ENCODE data around the gene UBR1. TPM values are rescaled to one million over a fixed set of nuclear protein-coding genes. Genes with fewer than 3 reads are reported as not detected.
"Not testable (repeated sequence)": the region's sequence is repeated elsewhere in the genome, so short reads cannot be mapped to it uniquely, and the experiment has no call there.

Gene UBR1
- total and polyA plus RNA-seq, 2 experiments from 2014 or later: 17.2 to 19.6 TPM

DNA sequence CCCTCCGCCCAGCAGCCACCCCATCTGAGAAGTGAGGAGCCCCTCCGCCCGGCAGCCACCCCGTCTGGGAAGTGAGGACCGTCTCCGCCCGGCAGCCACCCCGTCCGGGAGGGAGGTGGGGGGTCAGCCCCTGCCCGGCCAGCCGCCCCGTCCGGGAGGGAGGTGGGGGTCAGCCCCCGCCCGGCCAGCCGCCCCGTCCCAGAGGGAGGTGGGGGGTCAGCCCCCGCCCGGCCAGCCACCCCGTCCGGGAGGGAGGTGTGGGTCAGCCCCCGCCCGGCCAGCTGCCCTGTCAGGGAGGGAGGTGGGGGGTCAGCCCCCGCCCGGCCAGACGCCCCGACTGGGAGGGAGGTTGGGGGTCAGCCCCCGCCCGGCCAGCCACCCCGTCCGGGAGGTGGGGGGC lies 91.2 kb downstream of the UBR1 start:
- not testable (repeated sequence) for H3K9me3 Mint-ChIP-seq

DNA sequence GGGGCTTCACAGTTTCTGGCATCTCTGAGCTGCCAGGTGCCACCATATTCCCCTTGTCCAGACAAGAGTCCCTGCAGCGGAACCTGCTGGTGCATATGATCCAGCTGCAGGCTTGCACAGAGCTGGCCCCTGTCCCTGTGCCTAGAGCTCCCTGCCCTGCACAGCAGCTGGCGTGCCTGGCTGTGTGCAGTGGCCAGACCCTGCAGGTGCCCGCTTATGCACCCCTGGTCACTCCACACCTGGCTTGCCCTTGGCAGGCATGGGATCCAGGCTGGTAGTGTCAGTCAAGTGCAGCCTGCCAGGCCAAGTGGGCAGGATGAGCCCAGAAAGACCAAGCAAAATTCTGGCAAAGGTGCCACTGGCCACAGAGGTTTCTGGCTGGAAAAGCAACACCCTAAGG lies 96.6 kb downstream of the UBR1 start:
- DNase-seq (ENCODE audit: low spot score) (no peak), ATAC-seq (no peak)
- TF ChIP-seq CREB1 (CRISPR knock-in tag; IDR thresholded peaks at IDR 0.05; ENCODE audit: low read depth) (no peak), NANOG (IDR thresholded peaks at IDR 0.05; ENCODE audit: borderline replicate concordance) (no peak), ZNF331 (CRISPR knock-in tag; IDR thresholded peaks at IDR 0.05; ENCODE audit: low read depth) (no peak), EZH2phosphoT487 (IDR thresholded peaks at IDR 0.05; ENCODE audit: unreplicated experiment) (no peak), JUNB (IDR thresholded peaks at IDR 0.05; ENCODE audit: unreplicated experiment) (no peak), STAT1 (IDR thresholded peaks at IDR 0.05; ENCODE audit: unreplicated experiment) (no peak), POLR2AphosphoS5 (IDR thresholded peaks at IDR 0.05; ENCODE audit: low read depth) (no peak)
- TF ChIP-seq, protein P1, sequence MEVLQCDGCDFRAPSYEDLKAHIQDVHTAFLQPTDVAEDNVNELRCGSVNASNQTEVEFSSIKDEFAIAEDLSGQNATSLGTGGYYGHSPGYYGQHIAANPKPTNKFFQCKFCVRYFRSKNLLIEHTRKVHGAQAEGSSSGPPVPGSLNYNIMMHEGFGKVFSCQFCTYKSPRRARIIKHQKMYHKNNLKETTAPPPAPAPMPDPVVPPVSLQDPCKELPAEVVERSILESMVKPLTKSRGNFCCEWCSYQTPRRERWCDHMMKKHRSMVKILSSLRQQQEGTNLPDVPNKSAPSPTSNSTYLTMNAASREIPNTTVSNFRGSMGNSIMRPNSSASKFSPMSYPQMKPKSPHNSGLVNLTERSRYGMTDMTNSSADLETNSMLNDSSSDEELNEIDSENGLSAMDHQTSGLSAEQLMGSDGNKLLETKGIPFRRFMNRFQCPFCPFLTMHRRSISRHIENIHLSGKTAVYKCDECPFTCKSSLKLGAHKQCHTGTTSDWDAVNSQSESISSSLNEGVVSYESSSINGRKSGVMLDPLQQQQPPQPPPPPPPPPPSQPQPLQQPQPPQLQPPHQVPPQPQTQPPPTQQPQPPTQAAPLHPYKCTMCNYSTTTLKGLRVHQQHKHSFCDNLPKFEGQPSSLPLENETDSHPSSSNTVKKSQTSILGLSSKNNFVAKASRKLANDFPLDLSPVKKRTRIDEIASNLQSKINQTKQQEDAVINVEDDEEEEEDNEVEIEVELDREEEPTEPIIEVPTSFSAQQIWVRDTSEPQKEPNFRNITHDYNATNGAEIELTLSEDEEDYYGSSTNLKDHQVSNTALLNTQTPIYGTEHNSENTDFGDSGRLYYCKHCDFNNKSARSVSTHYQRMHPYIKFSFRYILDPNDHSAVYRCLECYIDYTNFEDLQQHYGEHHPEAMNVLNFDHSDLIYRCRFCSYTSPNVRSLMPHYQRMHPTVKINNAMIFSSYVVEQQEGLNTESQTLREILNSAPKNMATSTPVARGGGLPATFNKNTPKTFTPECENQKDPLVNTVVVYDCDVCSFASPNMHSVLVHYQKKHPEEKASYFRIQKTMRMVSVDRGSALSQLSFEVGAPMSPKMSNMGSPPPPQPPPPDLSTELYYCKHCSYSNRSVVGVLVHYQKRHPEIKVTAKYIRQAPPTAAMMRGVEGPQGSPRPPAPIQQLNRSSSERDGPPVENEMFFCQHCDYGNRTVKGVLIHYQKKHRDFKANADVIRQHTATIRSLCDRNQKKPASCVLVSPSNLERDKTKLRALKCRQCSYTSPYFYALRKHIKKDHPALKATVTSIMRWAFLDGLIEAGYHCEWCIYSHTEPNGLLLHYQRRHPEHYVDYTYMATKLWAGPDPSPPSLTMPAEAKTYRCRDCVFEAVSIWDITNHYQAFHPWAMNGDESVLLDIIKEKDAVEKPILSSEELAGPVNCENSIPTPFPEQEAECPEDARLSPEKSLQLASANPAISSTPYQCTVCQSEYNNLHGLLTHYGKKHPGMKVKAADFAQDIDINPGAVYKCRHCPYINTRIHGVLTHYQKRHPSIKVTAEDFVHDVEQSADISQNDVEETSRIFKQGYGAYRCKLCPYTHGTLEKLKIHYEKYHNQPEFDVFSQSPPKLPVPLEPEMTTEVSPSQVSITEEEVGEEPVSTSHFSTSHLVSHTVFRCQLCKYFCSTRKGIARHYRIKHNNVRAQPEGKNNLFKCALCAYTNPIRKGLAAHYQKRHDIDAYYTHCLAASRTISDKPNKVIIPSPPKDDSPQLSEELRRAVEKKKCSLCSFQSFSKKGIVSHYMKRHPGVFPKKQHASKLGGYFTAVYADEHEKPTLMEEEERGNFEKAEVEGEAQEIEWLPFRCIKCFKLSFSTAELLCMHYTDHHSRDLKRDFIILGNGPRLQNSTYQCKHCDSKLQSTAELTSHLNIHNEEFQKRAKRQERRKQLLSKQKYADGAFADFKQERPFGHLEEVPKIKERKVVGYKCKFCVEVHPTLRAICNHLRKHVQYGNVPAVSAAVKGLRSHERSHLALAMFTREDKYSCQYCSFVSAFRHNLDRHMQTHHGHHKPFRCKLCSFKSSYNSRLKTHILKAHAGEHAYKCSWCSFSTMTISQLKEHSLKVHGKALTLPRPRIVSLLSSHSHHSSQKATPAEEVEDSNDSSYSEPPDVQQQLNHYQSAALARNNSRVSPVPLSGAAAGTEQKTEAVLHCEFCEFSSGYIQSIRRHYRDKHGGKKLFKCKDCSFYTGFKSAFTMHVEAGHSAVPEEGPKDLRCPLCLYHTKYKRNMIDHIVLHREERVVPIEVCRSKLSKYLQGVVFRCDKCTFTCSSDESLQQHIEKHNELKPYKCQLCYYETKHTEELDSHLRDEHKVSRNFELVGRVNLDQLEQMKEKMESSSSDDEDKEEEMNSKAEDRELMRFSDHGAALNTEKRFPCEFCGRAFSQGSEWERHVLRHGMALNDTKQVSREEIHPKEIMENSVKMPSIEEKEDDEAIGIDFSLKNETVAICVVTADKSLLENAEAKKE (CRISPR knock-in tag; IDR thresholded peaks at IDR 0.05): no peak
- H3K4me1 ChIP-seq (ENCODE audit: insufficient read depth): no peaks in the 10 kb centered on the region
- H2AFZ ChIP-seq: no peak overlapping the region
- H3K9me3 Mint-ChIP-seq: peaks cover 28% of the 10 kb centered on the region
- H4K20me1 ChIP-seq (replicated peaks; ENCODE audit: insufficient read depth): no peaks in the 10 kb centered on the region
- no peak overlapping the region for H3K4me3 Mint-ChIP-seq
- H3F3A ChIP-seq (replicated peaks; ENCODE audit: low read depth): no peaks in the 10 kb centered on the region
- H3K4me2 ChIP-seq: no peak overlapping the region
- no peak overlapping the region for H3K4me3 ChIP-seq
- no peaks in the 10 kb centered on the region; the same call in 1 of the 2 replicates for H3K9me2 ChIP-seq (ENCODE audit: insufficient read depth)
- no peak overlapping the region for H3K27ac ChIP-seq (ENCODE audit: low read depth)
- no peak overlapping the region for H3K27ac Mint-ChIP-seq
- peaks cover 31% of the 10 kb centered on the region for H3K36me3 ChIP-seq (ENCODE audit: insufficient read depth)
- H3K36me3 Mint-ChIP-seq (ENCODE audit: low read depth): peaks cover 89% of the 10 kb centered on the region
- H3K27me3 Mint-ChIP-seq (ENCODE audit: insufficient read depth, low read depth, poor library complexity): peaks cover 2% of the 10 kb centered on the region
- H3K79me2 ChIP-seq (replicated peaks; ENCODE audit: insufficient read depth): no peaks in the 10 kb centered on the region
- no peaks in the 10 kb centered on the region for H3K27me3 ChIP-seq (ENCODE audit: insufficient read depth)
- H3K4me1 Mint-ChIP-seq: no peaks in the 10 kb centered on the region

More for the DNA sequence above, 91.2 kb downstream of the UBR1 start:
- not testable (repeated sequence) for H3F3A ChIP-seq (replicated peaks; ENCODE audit: low read depth); H3K4me3 Mint-ChIP-seq; H3K4me2 ChIP-seq; DNase-seq (ENCODE audit: low spot score); H3K27ac ChIP-seq (ENCODE audit: low read depth); H2AFZ ChIP-seq; H3K4me3 ChIP-seq; H3K4me1 ChIP-seq (ENCODE audit: insufficient read depth); H3K27me3 ChIP-seq (ENCODE audit: insufficient read depth); H3K27me3 Mint-ChIP-seq (ENCODE audit: insufficient read depth, low read depth, poor library complexity); H4K20me1 ChIP-seq (replicated peaks; ENCODE audit: insufficient read depth); ATAC-seq; H3K27ac Mint-ChIP-seq; H3K79me2 ChIP-seq (replicated peaks; ENCODE audit: insufficient read depth); H3K4me1 Mint-ChIP-seq; H3K9me2 ChIP-seq (ENCODE audit: insufficient read depth)
- H3K36me3 Mint-ChIP-seq (ENCODE audit: low read depth): peaks cover 63% of the 10 kb centered on the region
- H3K36me3 ChIP-seq (ENCODE audit: insufficient read depth): peaks cover 22% of the 10 kb centered on the region
